ENCODE data around the gene CFAP74. TPM values are rescaled to one million over a fixed set of nuclear protein-coding genes. Genes with fewer than 3 reads are reported as not detected.

CFAP74 gene
- total and polyA plus RNA-seq, 2 of the 13 experiments (the other 11 are each of a cell fraction or from before 2014, with no cell fraction given): 0.27 to 0.62 TPM

GRCh38 chr1:1943834-1944570 is 59.6 kb downstream of the CFAP74 start (continued):
- TF ChIP-seq DNMT1 (CRISPR knock-in tag; IDR thresholded peaks at IDR 0.05): peak; percentile 61; the same call in 1 of the 2 replicates
- peak; percentile 52; the same call in 1 of the 2 replicates for TF ChIP-seq RNF2 (conservative IDR thresholded peaks at IDR 0.05; ENCODE audit: low read depth)
- TF ChIP-seq ZNF256 (CRISPR knock-in tag; conservative IDR thresholded peaks at IDR 0.05): no peak
- peak; percentile 94 for TF ChIP-seq SALL1 (CRISPR knock-in tag; IDR thresholded peaks at IDR 0.05)
- TF ChIP-seq ZNF503 (CRISPR knock-in tag; IDR thresholded peaks at IDR 0.05): no peak
- TF ChIP-seq ZC3H13 (CRISPR knock-in tag; IDR thresholded peaks at IDR 0.05): peak; percentile 100
- TF ChIP-seq ZNF782 (CRISPR knock-in tag; IDR thresholded peaks at IDR 0.05; ENCODE audit: borderline replicate concordance): no peak
- peak; percentile 63; the same call in 1 of the 2 replicates for TF ChIP-seq THRA (CRISPR knock-in tag; IDR thresholded peaks at IDR 0.05; ENCODE audit: borderline replicate concordance)
- no peak for TF ChIP-seq EEA1 (CRISPR knock-in tag; IDR thresholded peaks at IDR 0.05; ENCODE audit: borderline replicate concordance)
- no peak for TF ChIP-seq ARID2 (CRISPR knock-in tag; IDR thresholded peaks at IDR 0.05; ENCODE audit: borderline replicate concordance)
- TF ChIP-seq ZFP1 (CRISPR knock-in tag; IDR thresholded peaks at IDR 0.05): no peak
- no peak for TF ChIP-seq TGIF2 (CRISPR knock-in tag; IDR thresholded peaks at IDR 0.05)
- TF ChIP-seq ZBTB43 (CRISPR knock-in tag; conservative IDR thresholded peaks at IDR 0.05): no peak
- no peak for TF ChIP-seq ZNF740 (CRISPR knock-in tag; IDR thresholded peaks at IDR 0.05)
- no peak for TF ChIP-seq EED (CRISPR knock-in tag; IDR thresholded peaks at IDR 0.05)
- TF ChIP-seq ZSCAN31 (CRISPR knock-in tag; IDR thresholded peaks at IDR 0.05; ENCODE audit: low read depth): peak; percentile 63; the same call in 1 of the 2 replicates
- no peak for TF ChIP-seq RFXANK (CRISPR knock-in tag; IDR thresholded peaks at IDR 0.05)
- no peak for TF ChIP-seq SCMH1 (CRISPR knock-in tag; IDR thresholded peaks at IDR 0.05; ENCODE audit: borderline replicate concordance)
- no peak for TF ChIP-seq XBP1 (CRISPR knock-in tag; IDR thresholded peaks at IDR 0.05)
- 0 out of 2 replicates have a peak, but pooled peaks have one; percentile 67 for TF ChIP-seq ZNF275 (CRISPR knock-in tag; IDR thresholded peaks at IDR 0.05; ENCODE audit: borderline replicate concordance)
- TF ChIP-seq MIER2 (CRISPR knock-in tag; IDR thresholded peaks at IDR 0.05): peak; percentile 83
- TF ChIP-seq KLF15 (CRISPR knock-in tag; IDR thresholded peaks at IDR 0.05; ENCODE audit: borderline replicate concordance): no peak
- TF ChIP-seq ZNF335 (CRISPR knock-in tag; IDR thresholded peaks at IDR 0.05): peak; percentile 62; the same call in 1 of the 2 replicates
- TF ChIP-seq ARNT (IDR thresholded peaks at IDR 0.05): no peak

Measured in HepG2 (cell line).